ENCODE measurements around the gene HEG1.

The HEG1 gene

GRCh38 chr3:125001557-125002413 lies 54.0 kb downstream of the HEG1 start (continued):
- no peak for TF ChIP-seq ZNF8 (CRISPR knock-in tag; IDR thresholded peaks at IDR 0.05)
- TF ChIP-seq ZNF565 (CRISPR knock-in tag; conservative IDR thresholded peaks at IDR 0.05; ENCODE audit: low read depth), result no peak
- TF ChIP-seq ZNF70 (CRISPR knock-in tag; IDR thresholded peaks at IDR 0.05), result no peak
- no peak for TF ChIP-seq ARNTL (CRISPR knock-in tag; IDR thresholded peaks at IDR 0.05; ENCODE audit: borderline replicate concordance, low read depth)
- no peak for TF ChIP-seq ZFP30 (CRISPR knock-in tag; IDR thresholded peaks at IDR 0.05)

- no peak for ATAC-seq
- TF ChIP-seq ZFP3 (CRISPR knock-in tag; IDR thresholded peaks at IDR 0.05), result no peak
- TF ChIP-seq ISL1 (CRISPR knock-in tag; IDR thresholded peaks at IDR 0.05), result no peak
Observed at GRCh38 chr3:125000661-125001060, 55.1 kb downstream of the HEG1 start.

- ATAC-seq, result no peak
- TF ChIP-seq CSDC2 (CRISPR knock-in tag; IDR thresholded peaks at IDR 0.05) (no peak), ZNF8 (CRISPR knock-in tag; IDR thresholded peaks at IDR 0.05) (no peak), ZNF565 (CRISPR knock-in tag; conservative IDR thresholded peaks at IDR 0.05; ENCODE audit: low read depth) (no peak), GLIS3 (CRISPR knock-in tag; IDR thresholded peaks at IDR 0.05) (no peak), ARNTL (CRISPR knock-in tag; IDR thresholded peaks at IDR 0.05; ENCODE audit: borderline replicate concordance, low read depth) (no peak)
Observed at GRCh38 chr3:124999897-125000435, 55.8 kb downstream of the HEG1 start.

- TF ChIP-seq CREB5 (CRISPR knock-in tag; IDR thresholded peaks at IDR 0.05; ENCODE audit: low read depth), result no peak
- TF ChIP-seq ARNTL (CRISPR knock-in tag; IDR thresholded peaks at IDR 0.05; ENCODE audit: borderline replicate concordance, low read depth), result no peak
- TF ChIP-seq ISL1 (CRISPR knock-in tag; IDR thresholded peaks at IDR 0.05), result no peak
- TF ChIP-seq PPARA (CRISPR knock-in tag; IDR thresholded peaks at IDR 0.05; ENCODE audit: borderline replicate concordance), result no peak
- no peak for TF ChIP-seq ZFP30 (CRISPR knock-in tag; IDR thresholded peaks at IDR 0.05)
- no peak for TF ChIP-seq TCF4 (CRISPR knock-in tag; IDR thresholded peaks at IDR 0.05; ENCODE audit: borderline replicate concordance)
- no peak for TF ChIP-seq CSDC2 (CRISPR knock-in tag; IDR thresholded peaks at IDR 0.05)
- no peak for ATAC-seq
Observed at GRCh38 chr3:124999317-124999716, 56.5 kb downstream of the HEG1 start.

- no peak for ATAC-seq
- TF ChIP-seq TOX (CRISPR knock-in tag; IDR thresholded peaks at IDR 0.05; ENCODE audit: borderline replicate concordance) (no peak), OSR1 (CRISPR knock-in tag; IDR thresholded peaks at IDR 0.05) (no peak), PPARA (CRISPR knock-in tag; IDR thresholded peaks at IDR 0.05; ENCODE audit: borderline replicate concordance) (no peak), ZNF565 (CRISPR knock-in tag; conservative IDR thresholded peaks at IDR 0.05; ENCODE audit: low read depth) (no peak), TCF4 (CRISPR knock-in tag; IDR thresholded peaks at IDR 0.05; ENCODE audit: borderline replicate concordance) (no peak), CSDC2 (CRISPR knock-in tag; IDR thresholded peaks at IDR 0.05) (no peak), ESRRG (CRISPR knock-in tag; IDR thresholded peaks at IDR 0.05) (no peak), PATZ1 (CRISPR knock-in tag; IDR thresholded peaks at IDR 0.05; ENCODE audit: borderline replicate concordance) (no peak), RARB (CRISPR knock-in tag; IDR thresholded peaks at IDR 0.05) (no peak), ISL1 (CRISPR knock-in tag; IDR thresholded peaks at IDR 0.05) (no peak), ZC3H10 (CRISPR knock-in tag; IDR thresholded peaks at IDR 0.05) (no peak), ARNTL (CRISPR knock-in tag; IDR thresholded peaks at IDR 0.05; ENCODE audit: borderline replicate concordance, low read depth) (no peak), CSRNP3 (CRISPR knock-in tag; IDR thresholded peaks at IDR 0.05) (no peak)
Observed at GRCh38 chr3:124998247-124998630, 57.6 kb downstream of the HEG1 start.

Measured in SK-N-SH treated with all-trans-retinoic acid at 6 μM for 48 hours (cell line).